IgD-negative memory B cell (primary cell): ENCODE data around the gene S100B. TPM values are rescaled to one million over a fixed set of nuclear protein-coding genes. Genes with fewer than 3 reads are reported as not detected.

Experiments used
- H3K27ac Mint-ChIP-seq, 3 donors: one replicate each; pipeline ENCODE4 v1.8.0; 2020 to 2022; ENCODE audit warnings: mild to moderate bottlenecking in 3 of 3, mixed read lengths in 3 of 3, moderate library complexity in 1 of 3
- H3K27me3 Mint-ChIP-seq: one replicate; pipeline ENCODE4 v1.8.0; 2021; ENCODE audit warnings: mixed read lengths
- H3K36me3 Mint-ChIP-seq: one replicate; pipeline ENCODE4 v1.8.0; 2020; ENCODE audit warnings: mild to moderate bottlenecking, mixed read lengths
- H3K4me1 Mint-ChIP-seq, 3 donors: one replicate each; pipeline ENCODE4 v1.8.0; 2020 to 2022; ENCODE audit warnings: mixed read lengths in 3 of 3, mild to moderate bottlenecking in 1 of 3
- H3K4me3 Mint-ChIP-seq, 4 donors: one replicate each; pipeline ENCODE4 v1.8.0; 2020 to 2022; ENCODE audit warnings: mild to moderate bottlenecking in 4 of 4, mixed read lengths in 4 of 4, moderate library complexity in 3 of 4
- H3K9me3 Mint-ChIP-seq, 3 donors: one replicate each; pipeline ENCODE4 v1.8.0; 2020 to 2021; ENCODE audit warnings: mixed read lengths in 3 of 3, mild to moderate bottlenecking in 1 of 3
- polyA plus RNA-seq: library from polyadenylated mRNA; unstranded; fragments of 300-500 nt; fragmentation: Illumina TruSeq; gene quantifications from one replicate; pipeline ENCODE4 v1.2.3, GENCODE V29; 2021

Gene S100B
- polyA plus RNA-seq, 1 donor from 2014 or later: 4.2 TPM

- Mint-ChIP-seq H3K27ac (no peak overlapping the region), H3K9me3 (peaks cover 2 to 10% (median 5%) of the 10 kb centered on the region in 3 donors), H3K27me3 (no peaks in the 10 kb centered on the region), H3K4me1 (peaks cover 0 to 9% (median 5%) of the 10 kb centered on the region in 3 donors), H3K36me3 (peaks cover 21% of the 10 kb centered on the region), H3K4me3 (no peak overlapping the region)
These were observed 36.3 kb downstream of the S100B start for GRCh38 chr21:46568562-46568961.

GRCh38 chr21:46567348-46567747, 37.5 kb downstream of the S100B start:
- H3K4me3 Mint-ChIP-seq: no peak overlapping the region
- H3K4me1 Mint-ChIP-seq: peaks cover 0 to 9% (median 5%) of the 10 kb centered on the region in 3 donors
- H3K27me3 Mint-ChIP-seq: no peaks in the 10 kb centered on the region
- peaks cover 16% of the 10 kb centered on the region for H3K36me3 Mint-ChIP-seq
- peaks cover 2 to 5% (median 5%) of the 10 kb centered on the region in 3 donors for H3K9me3 Mint-ChIP-seq
- H3K27ac Mint-ChIP-seq: no peak overlapping the region

DNA sequence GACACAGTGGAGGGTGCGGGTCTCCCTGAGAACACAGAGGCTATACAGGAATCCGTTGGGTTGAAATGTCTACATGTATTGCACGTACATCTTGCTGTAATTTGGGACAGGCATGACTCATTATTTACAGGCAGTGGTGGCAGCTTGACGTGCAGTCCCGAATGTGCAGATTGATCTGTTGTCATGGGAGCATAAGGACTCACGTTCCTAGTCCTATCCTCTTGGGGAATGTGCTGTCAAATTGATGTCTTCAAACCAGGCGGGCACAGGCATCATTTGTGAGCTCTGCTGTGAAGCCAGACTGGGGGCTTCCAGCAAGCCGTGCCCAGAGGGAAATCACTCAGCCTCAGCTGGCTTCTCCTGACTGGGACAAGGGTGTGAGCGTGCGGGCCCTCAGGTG, 40.5 kb downstream of the S100B start:
- H3K36me3 Mint-ChIP-seq: peaks cover 12% of the 10 kb centered on the region

GRCh38 chr21:46562964-46563607, 41.8 kb downstream of the S100B start:
- Mint-ChIP-seq H3K27ac (no peak overlapping the region), H3K27me3 (no peaks in the 10 kb centered on the region), H3K36me3 (peaks cover 8% of the 10 kb centered on the region), H3K9me3 (no peaks in the 10 kb centered on the region), H3K4me3 (no peak overlapping the region), H3K4me1 (peaks cover 6 to 20% (median 8%) of the 10 kb centered on the region in 3 donors)

More for the DNA sequence above, 40.5 kb downstream of the S100B start:
- Mint-ChIP-seq H3K9me3 (no peaks in the 10 kb centered on the region), H3K27ac (peak overlapping the region in 1 of 3 donors; percentile 39), H3K4me3 (no peak overlapping the region), H3K4me1 (peaks cover 4 to 16% (median 8%) of the 10 kb centered on the region in 3 donors), H3K27me3 (no peaks in the 10 kb centered on the region)

DNA sequence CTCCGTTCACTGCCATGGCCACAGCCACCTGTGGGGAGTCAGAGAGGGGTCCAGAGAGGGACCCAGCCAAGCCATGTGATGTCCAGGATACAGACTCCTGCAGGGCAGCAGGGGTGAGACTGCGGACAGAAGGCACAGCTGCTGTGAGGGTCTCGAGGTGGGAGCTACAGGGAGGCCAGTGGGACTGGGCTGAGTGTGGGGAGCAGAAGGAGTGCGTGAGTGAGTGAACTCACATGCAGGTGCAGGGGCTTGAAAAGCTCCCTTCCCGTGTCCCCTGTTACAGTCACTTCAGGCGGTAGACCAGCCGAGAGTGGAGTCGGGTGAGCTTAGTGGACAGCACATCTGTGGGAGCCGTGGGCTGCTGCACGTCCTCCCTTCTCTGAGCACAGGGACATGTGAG, 42.4 kb downstream of the S100B start:
- Mint-ChIP-seq H3K27me3 (no peaks in the 10 kb centered on the region), H3K27ac (peak overlapping the region; percentile 39 to 93 (median 67)), H3K4me1 (peaks cover 6 to 20% (median 8%) of the 10 kb centered on the region in 3 donors), H3K9me3 (no peaks in the 10 kb centered on the region), H3K4me3 (no peak overlapping the region), H3K36me3 (peaks cover 8% of the 10 kb centered on the region)

- Mint-ChIP-seq H3K4me1 (peaks cover 6 to 20% (median 8%) of the 10 kb centered on the region in 3 donors), H3K36me3 (peaks cover 10% of the 10 kb centered on the region), H3K9me3 (no peaks in the 10 kb centered on the region), H3K27me3 (no peaks in the 10 kb centered on the region), H3K4me3 (no peak overlapping the region), H3K27ac (peak overlapping the region in 1 of 3 donors; percentile 39)
These were observed 43.3 kb downstream of the S100B start for GRCh38 chr21:46561445-46562090.

DNA sequence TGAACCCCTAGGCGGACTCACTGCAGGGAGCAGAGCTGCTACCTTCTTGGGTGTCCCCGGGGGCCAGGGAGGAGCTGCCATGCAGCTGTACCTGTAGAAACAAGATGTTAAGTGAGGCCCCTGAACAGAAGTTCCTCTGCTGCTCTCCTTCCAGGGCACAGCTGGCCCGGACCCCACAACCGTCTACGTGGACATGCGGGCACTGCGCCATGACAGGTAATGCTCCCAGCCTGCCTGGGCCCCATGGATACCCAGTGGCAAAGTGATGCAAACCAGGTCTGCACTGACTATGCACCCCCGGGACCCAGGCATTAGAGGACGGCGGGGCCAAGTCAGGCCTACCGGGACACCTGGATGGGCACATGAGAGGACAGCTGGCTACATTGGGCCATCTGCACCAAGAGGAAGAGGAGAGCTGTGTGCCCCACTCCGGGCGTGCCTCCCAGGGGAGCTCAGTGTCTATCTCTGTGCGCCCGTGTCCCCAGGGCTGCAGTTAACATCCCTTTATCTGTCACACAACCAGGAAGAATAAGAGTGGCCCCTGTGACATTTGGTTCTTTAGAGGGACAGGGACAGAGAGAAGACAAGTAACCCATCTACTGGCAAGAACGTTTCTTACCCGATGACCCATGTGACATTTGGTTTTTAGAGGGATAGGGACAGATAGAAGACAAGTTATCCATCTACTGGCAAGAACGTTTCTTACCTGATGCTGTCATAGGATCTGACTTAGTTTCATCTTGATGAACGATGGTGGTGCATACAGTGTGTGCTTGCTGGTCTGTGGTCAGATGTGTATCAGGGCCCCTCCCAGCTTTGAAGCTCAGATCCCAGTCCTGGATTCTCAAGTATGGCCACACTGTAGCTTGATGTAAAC, 44.1 kb downstream of the S100B start:
- Mint-ChIP-seq H3K36me3 (peaks cover 8% of the 10 kb centered on the region), H3K27ac (peak overlapping the region in 1 of 3 donors; percentile 93), H3K9me3 (no peaks in the 10 kb centered on the region), H3K4me3 (peak overlapping the region in 2 of 4 donors; percentile 16 to 95), H3K27me3 (no peaks in the 10 kb centered on the region), H3K4me1 (peaks cover 6 to 20% (median 8%) of the 10 kb centered on the region in 3 donors)

DNA sequence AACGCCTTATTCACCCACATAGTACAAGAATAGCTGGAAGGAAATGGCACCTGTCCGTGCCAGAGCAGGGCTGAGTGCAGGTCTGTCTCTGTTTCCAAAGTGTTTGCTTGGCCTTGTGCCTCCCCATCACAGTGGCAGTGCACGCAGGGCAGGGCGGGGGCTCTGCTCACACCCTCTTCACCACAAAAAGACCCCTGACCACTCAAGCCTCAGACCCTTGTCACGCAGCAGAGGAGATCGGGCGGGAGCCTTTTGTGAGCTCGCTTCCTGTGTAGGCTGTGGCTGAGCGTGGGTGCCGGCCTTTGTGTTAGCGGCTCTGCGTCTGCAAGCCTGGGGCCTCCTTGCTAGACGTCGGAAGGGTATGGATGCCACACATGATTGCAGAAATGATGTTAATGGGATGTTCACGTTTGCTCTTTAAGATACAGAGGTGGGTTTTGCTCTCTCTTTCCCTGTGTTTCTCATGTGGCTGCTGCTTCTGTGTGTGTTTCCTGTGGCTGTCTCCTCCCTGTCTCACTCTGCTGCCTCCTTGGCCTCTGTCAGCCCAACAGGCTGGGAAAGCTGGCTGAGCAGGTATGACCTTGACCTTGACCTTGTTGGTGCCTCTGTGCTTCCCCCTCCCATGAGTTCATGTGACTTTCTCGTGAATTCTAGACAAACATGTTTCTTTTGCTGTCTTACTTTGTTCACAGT, 45.4 kb downstream of the S100B start:
- H3K4me1 Mint-ChIP-seq: peaks cover 6 to 20% (median 8%) of the 10 kb centered on the region in 3 donors
- peak overlapping the region; percentile 22 to 93 (median 90) for H3K27ac Mint-ChIP-seq
- peaks cover 8% of the 10 kb centered on the region for H3K36me3 Mint-ChIP-seq
- H3K4me3 Mint-ChIP-seq: peak overlapping the region; percentile 0 to 95 (median 38)
- H3K9me3 Mint-ChIP-seq: no peaks in the 10 kb centered on the region
- H3K27me3 Mint-ChIP-seq: no peaks in the 10 kb centered on the region

GRCh38 chr21:46557919-46558392, 46.9 kb downstream of the S100B start:
- H3K4me3 Mint-ChIP-seq: peak overlapping the region in 1 of 4 donors; percentile 23
- peaks cover 6% of the 10 kb centered on the region for H3K36me3 Mint-ChIP-seq
- H3K27me3 Mint-ChIP-seq: no peaks in the 10 kb centered on the region
- no peaks in the 10 kb centered on the region for H3K9me3 Mint-ChIP-seq
- peaks cover 6 to 20% (median 8%) of the 10 kb centered on the region in 3 donors for H3K4me1 Mint-ChIP-seq
- no peak overlapping the region for H3K27ac Mint-ChIP-seq

GRCh38 chr21:46557469-46557868, 47.4 kb downstream of the S100B start:
- H3K4me1 Mint-ChIP-seq: peaks cover 6 to 20% (median 8%) of the 10 kb centered on the region in 3 donors
- H3K27me3 Mint-ChIP-seq: no peaks in the 10 kb centered on the region
- no peak overlapping the region for H3K4me3 Mint-ChIP-seq
- H3K9me3 Mint-ChIP-seq: no peaks in the 10 kb centered on the region
- no peak overlapping the region for H3K27ac Mint-ChIP-seq
- H3K36me3 Mint-ChIP-seq: peaks cover 6% of the 10 kb centered on the region

DNA sequence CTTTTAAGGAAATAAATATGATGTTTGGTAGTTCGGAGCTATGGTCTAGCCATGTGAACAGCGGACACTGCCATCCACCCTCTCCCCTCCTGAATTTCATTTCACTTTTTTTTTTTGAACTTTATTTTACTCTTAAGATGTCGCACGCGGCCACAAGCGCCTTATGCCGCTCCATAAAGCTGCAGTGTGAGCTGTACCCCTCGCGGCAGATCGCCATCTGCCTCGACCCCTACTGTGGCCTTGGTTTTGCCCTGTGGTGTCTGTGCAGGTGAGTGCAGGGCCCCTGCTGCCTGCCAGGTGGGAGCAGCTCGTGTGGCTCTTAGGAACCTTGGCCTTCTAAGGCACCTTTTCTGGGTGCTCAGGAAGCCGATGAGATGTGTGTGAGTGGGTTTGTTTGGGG, 48.1 kb downstream of the S100B start:
- H3K4me3 Mint-ChIP-seq: no peak overlapping the region
- H3K4me1 Mint-ChIP-seq: peaks cover 6 to 20% (median 12%) of the 10 kb centered on the region in 3 donors
- peaks cover 4% of the 10 kb centered on the region for H3K36me3 Mint-ChIP-seq

GRCh38 chr21:46555678-46556077, 49.2 kb downstream of the S100B start:
- Mint-ChIP-seq H3K27ac (no peak overlapping the region), H3K4me1 (peaks cover 10 to 23% (median 16%) of the 10 kb centered on the region in 3 donors), H3K9me3 (no peaks in the 10 kb centered on the region), H3K4me3 (no peak overlapping the region), H3K27me3 (no peaks in the 10 kb centered on the region), H3K36me3 (peaks cover 4% of the 10 kb centered on the region)

More for the DNA sequence above, 48.1 kb downstream of the S100B start:
- Mint-ChIP-seq H3K9me3 (no peaks in the 10 kb centered on the region), H3K27me3 (no peaks in the 10 kb centered on the region), H3K27ac (no peak overlapping the region)

GRCh38 chr21:46555225-46555617, 49.7 kb downstream of the S100B start:
- no peaks in the 10 kb centered on the region for H3K9me3 Mint-ChIP-seq
- peaks cover 15 to 25% (median 20%) of the 10 kb centered on the region in 3 donors for H3K4me1 Mint-ChIP-seq
- no peak overlapping the region for H3K4me3 Mint-ChIP-seq
- H3K36me3 Mint-ChIP-seq: peaks cover 4% of the 10 kb centered on the region
- peak overlapping the region in 1 of 3 donors; percentile 69 for H3K27ac Mint-ChIP-seq
- no peaks in the 10 kb centered on the region for H3K27me3 Mint-ChIP-seq
